GM13976 (cell line): Measurements from ENCODE around the gene IRGC.

Experiments used
- DNase-seq: peaks from one replicate; pipeline ENCODE4 v3.0.0; 2012; ENCODE audit warnings: low spot score
- in situ Hi-C: fragments of 300-500 bp; cut with MboI; formaldehyde crosslinking; loops from one replicate; pipeline ENCODE4 v1.12.0; 2022; ENCODE audit warnings: low sequenced_read_pairs, mixed read lengths, inconsistent platforms; ENCODE audit not compliant: unreplicated experiment
- TF ChIP-seq, protein P1 (sequence below): IDR thresholded peaks from 2 replicates; pipeline ENCODE4 v1.5.1; 2012; ENCODE audit warnings: borderline replicate concordance, mild to moderate bottlenecking; ENCODE audit not compliant: insufficient read depth; ENCODE audit errors: extremely low read depth, missing control alignments, control extremely low read depth

IRGC gene

DNA sequence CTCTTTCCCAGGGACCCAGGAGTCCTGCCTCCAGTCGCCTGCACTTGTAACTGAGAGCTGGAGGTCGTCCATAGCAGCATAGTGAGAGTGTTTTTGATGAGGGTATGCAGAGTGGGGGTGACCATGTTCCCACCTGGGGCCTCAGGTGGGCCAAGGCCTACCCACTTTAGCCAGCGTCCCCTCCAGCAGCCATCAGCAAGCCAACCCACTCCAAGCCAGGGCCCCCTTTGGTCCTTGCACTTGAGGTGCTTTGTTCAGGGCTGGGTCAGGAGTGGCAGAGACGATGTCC lies 50.8 kb downstream of the IRGC start:
- in situ Hi-C loops = no loop called here
- DNase-seq = no peak
- TF ChIP-seq, protein P1, sequence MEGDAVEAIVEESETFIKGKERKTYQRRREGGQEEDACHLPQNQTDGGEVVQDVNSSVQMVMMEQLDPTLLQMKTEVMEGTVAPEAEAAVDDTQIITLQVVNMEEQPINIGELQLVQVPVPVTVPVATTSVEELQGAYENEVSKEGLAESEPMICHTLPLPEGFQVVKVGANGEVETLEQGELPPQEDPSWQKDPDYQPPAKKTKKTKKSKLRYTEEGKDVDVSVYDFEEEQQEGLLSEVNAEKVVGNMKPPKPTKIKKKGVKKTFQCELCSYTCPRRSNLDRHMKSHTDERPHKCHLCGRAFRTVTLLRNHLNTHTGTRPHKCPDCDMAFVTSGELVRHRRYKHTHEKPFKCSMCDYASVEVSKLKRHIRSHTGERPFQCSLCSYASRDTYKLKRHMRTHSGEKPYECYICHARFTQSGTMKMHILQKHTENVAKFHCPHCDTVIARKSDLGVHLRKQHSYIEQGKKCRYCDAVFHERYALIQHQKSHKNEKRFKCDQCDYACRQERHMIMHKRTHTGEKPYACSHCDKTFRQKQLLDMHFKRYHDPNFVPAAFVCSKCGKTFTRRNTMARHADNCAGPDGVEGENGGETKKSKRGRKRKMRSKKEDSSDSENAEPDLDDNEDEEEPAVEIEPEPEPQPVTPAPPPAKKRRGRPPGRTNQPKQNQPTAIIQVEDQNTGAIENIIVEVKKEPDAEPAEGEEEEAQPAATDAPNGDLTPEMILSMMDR = no peak

DNA sequence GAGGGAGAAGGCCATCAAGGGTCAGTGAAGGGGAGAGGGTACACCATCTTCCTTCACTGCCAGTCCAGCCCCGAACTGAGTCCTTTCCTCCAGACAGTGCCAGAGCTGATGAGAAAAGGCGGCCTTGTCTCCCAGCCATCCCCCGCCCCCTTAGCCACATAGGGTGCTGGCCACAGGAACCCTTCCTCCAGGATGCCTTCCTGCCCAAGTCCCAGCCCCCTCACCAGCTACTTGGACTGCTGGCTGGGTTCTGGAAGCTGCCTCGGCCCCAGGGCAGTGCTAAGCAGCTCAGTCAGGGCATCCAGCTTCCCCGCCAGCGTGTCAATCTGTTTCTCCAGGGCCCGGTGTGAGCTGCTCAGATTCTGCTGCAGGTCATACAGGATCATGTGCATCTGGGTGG lies 51.4 kb downstream of the IRGC start:
- TF ChIP-seq, protein P1 = no peak
- DNase-seq = no peak
- in situ Hi-C loops = no loop called here

DNA sequence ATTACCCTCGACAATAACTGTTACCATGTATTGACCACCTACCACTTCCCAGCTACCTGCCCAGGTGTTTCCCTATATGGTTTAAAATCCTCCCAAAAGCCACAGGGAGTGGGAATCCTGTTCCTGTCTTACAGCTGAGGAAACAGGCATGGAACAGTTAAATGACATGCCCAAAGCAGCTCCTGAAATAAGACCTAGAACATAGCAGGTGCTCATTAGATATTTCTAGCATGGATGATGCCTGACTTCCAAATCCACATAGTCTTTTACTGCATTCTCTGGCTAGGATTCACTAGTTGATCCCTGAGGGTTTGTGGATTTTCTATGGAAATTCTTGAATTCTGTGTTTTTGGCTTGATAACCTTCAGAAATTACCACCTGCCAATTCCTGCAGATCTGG lies 51.9 kb downstream of the IRGC start:
- in situ Hi-C loops = no loop called here
- TF ChIP-seq, protein P1 = no peak
- DNase-seq = no peak

DNA sequence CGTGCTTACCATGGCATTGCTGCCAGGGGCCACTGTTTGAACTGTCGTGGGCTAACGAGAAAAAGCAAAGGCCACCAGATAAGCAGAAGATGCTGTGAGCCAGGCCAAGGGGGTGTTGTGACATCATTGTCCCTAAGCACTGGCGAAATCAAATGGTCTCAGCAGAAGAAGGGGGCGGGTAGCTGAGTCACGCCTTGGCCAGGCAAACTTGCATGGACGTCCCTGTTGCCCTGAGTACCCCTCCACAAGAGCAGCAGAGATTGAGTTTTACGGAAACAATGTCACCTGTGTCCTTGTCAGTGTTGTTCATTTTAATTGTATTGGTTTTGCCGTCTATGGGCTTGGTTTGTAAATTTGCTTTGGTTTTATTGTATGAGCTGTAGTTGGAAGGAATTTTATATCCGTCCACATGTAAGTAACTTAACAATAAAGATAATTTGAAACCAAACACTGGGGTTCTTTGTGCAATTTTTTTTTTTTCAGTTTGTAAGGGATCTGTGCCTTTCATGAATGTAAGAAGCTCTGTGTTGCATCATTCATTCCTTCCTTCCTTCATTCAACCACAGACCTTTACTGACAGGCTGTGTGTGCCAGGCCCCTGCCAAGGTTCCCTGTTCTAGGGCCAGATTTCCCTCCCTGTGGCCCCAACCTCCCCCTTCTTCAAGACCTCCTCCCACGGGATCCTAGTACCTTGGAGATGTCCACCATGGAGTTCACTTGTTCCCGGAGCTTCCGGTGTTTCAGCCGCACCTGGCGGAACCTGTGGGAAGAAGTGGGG lies 52.6 kb downstream of the IRGC start:
- TF ChIP-seq, protein P1 = no peak
- in situ Hi-C loops = no loop called here
- DNase-seq = no peak

DNA sequence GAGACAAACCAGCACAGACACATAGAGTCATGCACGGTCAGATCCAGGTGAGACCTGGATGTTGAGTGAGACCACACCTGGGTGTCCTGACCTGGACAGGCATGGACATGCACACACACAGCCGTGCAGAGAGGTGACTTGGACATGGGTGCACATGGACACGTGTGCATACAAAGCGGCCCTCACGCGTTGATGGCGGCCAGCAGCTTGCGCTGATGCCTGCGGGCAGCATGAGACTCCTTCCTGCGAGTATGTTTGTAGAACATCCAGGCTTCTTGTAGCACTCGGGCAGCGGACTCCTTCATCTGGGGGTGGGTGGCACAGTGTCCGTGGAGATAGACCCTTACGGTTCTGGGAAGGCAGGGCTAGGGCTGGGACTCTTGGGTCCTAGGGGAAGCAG lies 53.4 kb downstream of the IRGC start:
- no peak for DNase-seq
- TF ChIP-seq, protein P1 = no peak
- in situ Hi-C loops = no loop called here
